A204.1 (cell line): Measurements from ENCODE around the gene CD96.

Experiments used
- FAIRE-seq: peaks from 2 replicates; lab custom pipeline; 2012; peaks lifted over from hg19 to GRCh38; lab: Jason Lieb, UNC

CD96 gene

DNA sequence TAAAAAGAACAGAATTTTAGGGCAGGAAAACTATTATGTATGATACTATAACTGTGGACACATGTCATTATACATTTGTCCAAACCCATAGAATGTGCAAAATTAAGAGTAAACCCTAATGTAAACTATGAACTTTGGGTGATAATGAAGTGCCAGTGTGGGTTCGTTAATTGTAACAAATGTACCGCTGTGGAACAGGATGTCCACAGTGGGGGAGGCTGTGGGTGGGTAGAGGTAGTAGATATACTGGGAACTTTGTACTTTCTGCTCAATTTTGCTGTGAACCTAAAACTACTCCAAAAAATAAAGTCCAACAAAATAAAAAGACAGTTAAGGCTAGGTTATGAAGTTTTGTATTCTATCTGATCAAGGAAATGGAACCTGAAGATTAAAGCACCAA lies 24.8 kb downstream of the CD96 start:
- FAIRE-seq: no peak

DNA sequence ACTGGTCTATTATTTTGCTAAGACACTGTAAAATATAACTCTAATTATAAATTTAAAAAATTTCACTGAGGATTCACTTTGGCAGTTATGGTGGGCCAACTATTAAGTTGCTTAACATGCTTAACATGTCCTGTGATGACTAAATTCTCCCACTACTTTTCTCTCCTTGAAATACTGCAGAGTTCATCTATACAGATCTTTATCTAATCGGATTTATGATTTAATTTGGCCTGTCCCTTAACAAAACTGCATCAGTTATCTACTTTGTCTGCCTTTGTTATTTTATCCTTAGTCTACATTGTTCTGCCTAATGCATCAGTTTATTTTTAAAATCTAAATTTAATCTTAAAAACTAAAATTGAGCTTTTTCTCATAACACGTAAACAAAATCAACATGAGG lies 26.4 kb downstream of the CD96 start:
- FAIRE-seq: no peak

DNA sequence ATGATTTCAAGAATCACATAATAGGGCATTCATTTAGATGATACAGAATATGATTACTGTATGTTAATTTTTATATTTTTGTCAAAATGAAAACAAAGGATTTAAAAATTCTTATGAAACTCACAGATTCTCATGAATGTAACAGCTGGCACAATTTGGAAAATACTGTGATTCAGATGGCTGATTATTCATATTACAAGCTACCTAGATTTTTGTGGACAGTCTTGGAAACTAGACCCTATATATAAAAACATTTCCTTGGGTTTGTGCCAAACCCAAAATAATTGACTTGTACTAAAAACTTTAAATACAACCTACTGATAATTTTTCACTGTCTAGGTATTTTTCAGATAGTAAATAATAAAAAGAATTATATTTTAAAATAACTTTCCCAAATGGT lies 26.9 kb downstream of the CD96 start:
- FAIRE-seq: no peak

DNA sequence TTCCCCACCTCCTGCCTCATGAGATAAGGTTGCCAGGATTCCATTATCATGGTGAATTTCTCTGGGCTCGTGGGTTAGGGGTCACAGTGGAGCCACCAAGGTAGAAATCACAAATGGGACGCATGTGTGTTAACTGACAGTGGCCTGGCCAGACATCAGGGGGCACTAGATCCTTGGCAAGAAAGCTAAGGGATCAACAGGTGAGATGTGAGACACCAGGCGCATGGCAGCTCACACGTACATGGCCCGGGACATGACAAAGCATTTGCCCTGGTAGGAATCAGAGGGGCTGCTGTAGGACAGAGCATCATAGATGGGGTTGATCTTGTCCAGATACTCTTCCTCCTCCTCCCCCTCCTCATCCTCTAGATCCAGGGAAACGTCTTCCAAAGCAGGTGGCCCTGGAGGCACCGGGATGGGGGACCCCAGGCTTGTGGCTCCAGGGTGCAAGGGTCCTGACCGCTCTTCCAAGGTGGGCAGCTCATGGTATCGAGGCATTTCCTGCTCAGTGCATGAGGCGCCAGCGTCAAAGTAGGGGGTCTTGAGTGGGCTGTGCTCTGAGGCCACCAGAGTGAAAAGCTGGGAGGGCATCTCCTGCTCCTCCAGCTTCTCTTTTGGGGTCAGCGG lies 28.5 kb downstream of the CD96 start:
- no peak for FAIRE-seq

DNA sequence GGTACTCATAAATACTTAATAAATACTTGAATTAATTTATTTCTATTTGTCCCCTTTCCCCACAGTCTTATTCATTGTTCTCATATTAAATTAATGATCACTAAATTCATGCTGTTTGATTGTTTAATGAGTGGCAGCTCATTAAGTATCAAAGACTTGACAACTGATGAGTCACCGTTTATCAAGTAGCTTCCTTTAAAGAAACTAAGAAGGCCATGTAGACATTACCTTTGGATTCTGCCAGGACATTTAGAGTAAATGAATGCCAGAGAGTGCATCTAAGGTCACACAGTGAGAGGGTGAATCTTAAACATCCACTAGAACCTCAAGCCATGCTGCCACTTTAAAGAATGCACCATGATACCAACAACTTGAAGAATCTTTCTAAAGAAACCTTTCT lies 29.3 kb downstream of the CD96 start:
- FAIRE-seq: no peak

DNA sequence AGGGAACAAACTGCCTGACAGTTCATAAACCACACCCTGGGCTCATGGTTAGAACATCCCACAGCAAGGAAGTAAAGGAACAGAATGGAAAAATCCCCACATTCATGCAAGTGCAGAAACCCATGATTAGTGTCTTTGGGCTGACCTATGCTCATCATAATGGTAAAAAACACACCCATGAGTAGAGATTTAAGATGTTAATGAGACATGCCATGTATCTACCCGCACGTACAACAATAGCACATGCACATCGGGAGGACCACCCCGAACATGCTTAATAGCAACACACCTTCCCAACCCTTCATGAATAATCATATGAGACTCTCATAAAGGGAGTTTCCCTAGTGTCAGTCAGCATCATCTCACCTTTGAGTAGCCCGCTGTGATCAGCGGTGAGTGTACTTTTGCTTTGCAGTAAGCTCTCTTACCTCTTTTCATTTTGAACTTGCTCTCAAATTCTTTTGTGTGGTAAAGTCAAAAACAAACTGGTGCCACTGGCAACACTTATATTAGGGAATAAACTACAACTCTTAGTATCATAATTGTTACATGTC lies 30.0 kb downstream of the CD96 start:
- FAIRE-seq: no peak

DNA sequence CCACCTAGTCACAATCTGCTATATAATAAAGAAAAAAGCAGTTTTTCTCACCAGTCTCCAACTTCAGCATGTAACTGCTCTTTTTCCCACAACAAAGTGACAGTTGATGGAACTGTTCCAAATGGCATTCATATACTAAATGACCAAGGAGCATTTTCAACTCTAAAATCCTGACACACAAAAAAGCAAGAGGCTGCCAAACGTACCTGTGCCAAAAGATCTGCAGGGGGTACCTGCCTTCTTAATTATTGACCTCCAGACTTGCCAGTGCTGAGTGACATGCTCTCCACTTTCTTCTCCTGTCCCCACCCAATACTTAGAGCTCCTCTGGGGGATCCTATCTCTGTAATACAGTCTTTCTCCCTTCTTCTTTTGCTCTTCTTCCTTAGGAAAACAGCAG lies 35.1 kb downstream of the CD96 start:
- no peak for FAIRE-seq

DNA sequence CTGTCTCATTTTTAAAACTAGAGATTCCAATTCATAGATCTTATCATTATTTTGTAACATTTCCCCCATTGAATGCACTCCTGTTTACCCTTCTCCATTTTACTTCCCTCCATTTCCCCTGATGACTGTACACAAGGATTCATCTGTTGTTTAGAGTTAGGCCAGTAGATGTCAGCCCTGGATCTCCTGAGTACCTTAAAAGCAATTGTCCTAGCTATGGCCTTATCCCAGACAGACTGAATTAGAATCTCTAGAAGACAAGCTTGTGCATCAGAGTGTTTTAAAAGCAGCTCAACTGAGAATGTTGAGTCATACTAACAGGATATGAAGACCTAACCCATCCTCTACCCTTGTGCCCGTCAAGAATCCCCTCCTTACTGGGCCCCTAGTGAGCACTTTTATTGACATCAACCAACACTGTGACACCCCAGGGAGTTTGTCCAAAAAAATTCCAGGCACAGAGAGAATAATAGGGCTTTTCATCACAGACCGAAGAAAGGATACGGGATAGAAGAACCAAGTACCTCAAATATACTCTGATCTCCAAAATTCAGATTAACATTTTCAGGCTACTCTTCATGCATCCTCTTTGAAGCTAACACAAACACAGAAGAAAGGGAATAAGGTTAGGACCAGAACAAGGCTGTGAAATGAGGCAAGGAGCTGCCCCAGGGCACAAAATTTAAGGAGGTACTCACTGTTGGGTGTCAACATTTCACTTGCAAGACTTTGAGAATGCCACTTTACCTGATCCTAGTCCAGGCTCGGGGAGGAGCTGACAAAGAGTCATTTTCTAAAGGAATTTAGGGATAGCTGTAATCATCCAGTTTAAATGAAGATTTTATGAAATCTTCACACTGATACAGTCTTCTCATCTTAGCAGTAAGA lies 36.0 kb downstream of the CD96 start:
- no peak for FAIRE-seq

DNA sequence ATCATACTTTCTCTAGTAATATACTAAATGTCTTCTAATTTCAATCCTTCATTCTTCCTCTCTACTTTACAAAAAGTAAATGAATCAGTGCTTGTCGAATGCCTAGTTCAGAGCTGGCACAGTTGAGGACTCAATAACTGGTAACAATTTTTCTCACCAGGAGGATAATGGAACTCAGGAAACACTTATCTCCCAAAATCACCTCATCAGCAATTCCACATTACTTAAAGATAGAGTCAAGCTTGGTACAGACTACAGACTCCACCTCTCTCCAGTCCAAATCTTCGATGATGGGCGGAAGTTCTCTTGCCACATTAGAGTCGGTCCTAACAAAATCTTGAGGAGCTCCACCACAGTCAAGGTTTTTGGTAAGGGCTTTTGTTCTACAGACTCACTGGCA lies 36.9 kb downstream of the CD96 start:
- FAIRE-seq: no peak

DNA sequence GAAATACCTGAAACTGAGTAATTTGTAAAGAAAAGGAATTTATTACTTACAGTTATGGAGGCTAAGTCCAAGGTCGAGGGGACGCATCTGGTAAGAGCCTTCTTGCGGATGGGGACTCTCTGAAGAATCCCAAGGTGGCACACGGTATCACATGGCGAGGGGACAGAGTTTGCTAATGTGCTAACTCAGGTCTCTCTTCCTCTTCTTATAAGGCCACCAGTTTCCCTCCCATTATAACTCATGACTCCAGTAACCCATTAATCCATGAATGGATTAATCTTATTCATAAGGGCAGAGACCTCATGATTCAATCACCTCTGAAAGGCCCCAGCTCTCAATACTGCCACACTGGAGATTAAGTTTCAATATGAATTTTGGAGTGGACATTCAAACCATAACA lies 37.5 kb downstream of the CD96 start:
- no peak for FAIRE-seq

DNA sequence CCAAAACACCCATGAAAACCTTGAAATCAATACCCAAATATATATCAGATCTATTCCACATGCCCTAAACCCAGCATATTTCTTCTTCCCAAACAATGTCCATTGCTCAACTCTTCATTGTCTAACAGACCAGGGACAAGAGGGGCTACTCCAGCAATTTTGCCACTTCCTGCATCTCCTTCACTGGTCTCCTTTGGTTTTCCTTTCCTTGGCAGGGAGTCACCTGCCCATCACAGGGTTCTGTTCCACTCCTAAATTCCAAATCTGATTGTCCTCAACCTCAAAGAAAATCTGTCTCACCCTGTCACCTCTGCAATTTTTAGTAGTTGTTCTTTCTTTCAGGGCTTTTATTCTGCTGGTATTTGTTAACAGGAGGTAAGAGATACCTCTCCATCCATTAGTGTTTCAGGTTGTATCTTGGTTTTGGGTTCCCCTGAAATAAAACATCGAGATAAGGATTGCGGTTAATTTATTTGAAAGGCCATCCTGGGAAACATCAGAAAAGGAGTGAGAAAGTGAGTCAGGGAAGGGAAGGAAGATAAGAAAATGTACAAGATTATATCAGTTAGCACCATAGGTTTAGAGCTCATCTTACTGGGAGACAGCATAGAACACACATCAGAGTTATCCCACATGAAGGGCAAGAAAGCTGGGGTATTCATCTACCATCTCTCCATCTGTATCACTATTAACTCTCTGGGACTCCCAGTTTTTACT lies 39.6 kb downstream of the CD96 start:
- FAIRE-seq: no peak

DNA sequence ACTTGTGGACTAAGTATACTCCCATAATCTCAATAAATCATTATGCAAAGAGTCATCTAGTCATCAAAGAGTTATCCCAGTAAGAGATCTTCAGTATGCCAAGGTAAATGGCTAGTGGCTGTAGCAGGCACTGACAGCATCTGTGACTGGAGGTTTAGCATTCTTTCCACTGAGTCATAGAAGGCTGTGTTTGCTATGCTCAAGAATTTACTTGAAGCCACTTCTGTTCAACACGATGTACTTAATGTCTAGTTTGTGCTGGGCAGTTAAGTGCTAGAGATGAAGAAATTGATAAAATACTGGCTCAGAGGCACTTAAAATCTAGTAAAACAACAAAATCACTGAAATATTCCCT lies 40.1 kb downstream of the CD96 start:
- no peak for FAIRE-seq

DNA sequence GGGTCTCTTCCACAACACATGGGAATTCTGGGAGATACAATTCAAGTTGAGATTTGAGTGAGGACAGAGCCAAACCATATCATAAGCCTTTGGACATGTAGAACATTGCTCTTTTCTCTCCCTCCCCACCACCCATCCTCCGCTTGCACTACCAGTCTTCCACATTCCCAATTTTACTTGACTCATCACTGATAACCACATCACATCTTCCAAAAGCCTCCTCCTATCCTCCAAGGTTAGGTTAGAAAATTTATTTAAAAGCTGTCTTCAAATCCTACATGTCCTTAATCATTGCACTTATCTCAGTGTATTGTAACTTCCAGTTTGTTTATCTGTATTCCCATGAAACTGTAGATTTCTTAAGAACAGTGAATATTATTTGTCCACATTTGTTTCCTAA lies 42.7 kb downstream of the CD96 start:
- FAIRE-seq: no peak

DNA sequence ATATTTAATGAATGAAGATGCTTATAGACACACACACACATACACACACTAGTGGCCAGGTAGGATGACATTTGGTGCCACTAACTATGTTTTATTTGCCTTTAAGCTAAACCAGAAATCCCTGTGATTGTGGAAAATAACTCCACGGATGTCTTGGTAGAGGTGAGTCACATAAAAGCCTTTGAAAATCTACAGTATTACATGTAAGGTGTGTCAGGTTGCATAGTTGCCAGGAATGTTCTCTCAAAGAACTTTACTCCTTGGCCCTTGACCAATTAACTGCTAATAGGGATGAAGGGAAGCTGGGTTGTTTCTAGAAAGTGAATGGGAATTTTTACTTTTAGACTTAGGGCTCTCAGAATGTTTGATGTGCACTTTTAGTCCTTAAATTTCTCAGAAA lies 43.2 kb downstream of the CD96 start:
- FAIRE-seq: no peak

DNA sequence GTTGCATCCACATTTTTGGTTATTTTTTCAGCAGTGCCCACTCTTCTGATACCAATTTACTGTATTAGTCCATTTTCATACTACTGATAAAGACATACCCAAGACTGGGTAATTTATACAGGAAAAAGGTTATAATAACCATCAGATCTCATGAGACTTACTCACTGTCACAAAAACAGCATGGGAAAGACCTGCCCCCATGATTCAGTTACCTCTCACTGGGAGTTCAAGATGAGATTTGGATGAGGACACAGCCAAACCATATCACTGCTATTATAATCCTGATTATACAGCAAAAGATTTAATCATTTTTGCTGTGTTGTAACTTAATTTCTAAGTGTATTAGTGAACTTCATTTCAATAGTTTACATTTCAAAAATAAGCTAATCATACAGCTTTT lies 46.5 kb downstream of the CD96 start:
- FAIRE-seq: no peak

DNA sequence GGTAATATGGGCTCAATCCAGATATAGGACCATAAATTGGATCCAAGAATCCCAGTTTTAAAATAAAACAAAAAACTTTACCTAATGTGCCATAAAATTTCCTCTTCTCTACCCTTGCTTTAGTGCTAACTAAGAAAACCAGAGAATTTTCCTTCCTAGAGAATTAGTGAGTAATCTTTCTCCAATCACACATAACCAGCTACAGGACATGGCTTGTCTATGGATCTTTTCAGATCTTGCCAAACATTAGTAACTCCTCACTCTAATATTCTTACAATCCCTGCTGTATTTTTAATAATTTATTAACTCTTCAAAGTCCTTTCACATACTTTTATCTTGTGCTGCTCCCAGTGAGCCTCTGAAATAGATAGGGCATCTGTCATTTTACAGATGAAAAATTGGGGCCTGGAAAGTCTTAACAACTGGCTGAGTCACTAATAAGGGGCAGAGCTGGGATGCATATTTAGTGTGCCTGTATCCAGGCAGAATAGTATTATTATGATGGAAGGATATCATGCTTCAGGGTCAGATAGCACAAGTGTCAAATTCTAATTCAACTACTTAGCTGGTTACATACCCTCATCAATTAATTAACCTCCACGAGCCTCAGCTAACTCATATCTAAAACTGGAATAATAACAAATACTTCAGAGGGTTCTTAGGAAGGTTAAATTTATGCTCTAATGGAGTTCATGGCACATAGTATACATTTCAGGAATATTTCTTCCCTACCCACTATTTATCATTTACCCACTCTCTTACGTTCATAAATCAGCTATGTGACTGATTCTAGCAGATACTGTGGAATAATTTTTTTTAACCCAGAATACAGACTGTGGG lies 47.5 kb downstream of the CD96 start:
- FAIRE-seq: no peak

DNA sequence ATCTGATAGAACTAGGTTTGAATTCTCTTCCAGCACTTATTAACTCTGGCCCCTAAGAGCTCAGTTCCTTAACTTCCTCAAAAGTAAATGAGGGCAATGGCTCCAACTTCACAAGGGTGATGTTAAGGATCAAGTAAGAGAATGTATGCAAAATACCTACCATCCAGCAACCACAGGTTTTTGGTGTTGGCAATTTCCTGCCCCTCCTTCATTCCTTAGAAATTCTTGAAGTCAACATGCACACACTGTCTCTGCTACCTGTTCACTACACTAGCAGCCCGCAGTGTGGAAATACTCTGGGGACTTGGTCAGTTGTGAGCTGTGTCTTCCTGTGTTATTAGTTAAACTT lies 48.1 kb downstream of the CD96 start:
- no peak for FAIRE-seq

DNA sequence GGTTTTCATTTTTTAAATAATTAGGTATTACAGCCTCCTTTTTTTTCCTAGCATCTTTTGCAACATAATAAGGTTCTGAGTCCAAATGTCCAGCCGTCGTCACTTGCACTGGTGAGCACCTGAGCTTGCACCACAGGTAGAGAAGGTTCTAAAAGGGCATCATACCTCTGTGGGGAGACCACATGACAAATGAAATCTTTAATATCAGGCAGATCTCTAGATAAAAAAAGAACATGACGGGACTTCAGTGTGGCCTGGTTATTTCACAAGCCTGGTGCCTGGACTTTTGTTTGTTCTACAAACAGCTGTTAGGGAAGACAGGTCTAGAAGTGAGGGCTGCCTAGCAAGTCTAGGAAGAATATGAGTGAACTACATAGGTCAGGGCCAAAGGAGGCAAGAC lies 49.6 kb downstream of the CD96 start:
- no peak for FAIRE-seq

DNA sequence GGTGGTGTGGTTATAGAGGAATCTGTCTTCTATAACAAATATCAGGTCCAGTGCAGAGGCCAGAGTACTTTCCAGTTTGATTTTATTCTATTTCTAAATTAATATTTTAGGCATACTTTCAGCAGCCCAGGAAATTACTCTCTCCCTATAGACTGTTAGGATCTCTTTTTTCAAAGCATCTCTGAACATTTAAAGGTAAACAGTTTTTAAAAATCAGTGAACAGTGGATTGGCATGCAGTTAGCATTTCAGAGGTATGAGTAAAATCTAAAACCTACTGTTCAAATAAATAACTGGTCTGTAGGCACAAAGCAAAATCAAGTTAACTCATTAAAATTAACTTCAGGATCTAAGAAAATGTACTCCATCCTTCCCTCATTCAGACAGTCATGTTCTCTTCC lies 50.1 kb downstream of the CD96 start:
- FAIRE-seq: no peak

DNA sequence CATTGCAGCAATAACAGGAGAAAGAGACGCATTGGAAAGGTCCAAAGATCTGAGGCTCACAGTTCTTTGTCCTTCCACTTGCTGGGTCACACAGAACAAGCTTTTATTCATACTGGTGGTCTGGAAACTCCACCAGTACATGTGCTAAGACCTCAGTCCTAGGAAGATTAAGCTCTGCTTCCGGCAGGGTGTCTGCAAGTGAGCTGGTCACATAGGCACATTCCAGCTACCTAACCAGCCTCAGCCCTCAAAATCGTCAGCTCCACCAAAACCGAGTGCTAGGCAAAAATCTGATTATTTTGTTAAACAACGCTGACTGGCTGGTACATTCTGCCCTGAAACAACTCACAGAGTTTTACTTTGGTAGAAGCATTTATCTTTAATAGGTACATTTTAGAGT lies 50.9 kb downstream of the CD96 start:
- FAIRE-seq: no peak

DNA sequence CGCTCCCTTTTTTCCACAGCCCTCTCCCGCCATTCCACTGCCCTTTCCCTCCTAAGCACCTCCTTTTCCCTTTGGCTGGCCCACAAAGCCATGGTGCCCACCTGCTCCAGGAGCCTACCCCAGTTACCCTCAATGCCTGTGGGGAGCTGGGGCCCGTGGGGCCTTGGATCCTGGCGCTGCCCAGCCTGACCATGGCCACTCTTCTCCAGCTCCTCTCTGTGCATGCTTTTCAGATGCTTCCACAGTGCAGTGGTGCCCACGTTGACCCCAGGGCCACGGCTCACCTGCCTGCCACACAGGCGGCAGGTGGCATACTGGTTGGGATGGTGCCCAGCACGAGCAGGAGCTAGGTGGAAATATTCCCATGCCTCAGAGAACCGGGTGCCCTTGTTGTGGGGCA lies 51.7 kb downstream of the CD96 start:
- FAIRE-seq: no peak

DNA sequence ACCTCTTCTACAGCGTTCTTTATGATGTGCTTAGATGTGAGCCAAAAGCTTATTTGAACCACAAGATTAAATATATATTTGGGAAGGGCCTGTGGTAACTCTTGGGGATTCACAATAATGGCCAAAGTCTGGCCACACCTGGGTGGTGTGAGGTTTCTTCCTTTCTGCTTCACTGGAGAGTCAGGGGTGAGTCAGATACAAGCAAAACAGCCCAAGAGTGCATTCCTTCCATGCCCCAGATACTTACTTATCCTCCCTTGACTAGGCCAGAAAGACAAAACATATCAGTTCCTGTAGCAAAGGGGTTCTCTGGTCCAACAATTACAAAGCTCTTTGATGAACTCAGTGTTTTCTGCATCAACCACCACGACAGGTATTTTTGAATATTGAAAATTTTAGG lies 52.2 kb downstream of the CD96 start:
- FAIRE-seq: no peak

DNA sequence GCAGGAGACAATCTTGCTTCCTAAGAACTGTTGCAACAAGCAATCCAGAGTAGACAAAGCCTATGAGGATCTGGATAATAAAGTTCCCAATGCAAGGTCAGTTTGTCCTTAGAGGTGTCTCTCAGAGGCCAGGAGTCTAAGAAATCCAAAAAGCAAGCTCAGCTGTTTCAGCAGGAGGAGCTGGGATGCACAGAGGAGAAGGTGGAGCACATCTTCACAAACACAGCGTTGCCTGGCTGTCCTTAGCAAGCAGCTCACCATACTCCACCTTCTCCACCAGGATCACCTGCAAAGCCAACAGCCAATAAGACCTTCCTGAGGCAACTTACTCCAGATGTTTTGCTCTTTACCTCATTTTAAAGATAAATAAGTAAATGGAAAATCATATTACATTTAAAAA lies 52.8 kb downstream of the CD96 start:
- no peak for FAIRE-seq
